GM13976 (cell line): ENCODE measurements around the gene SRXN1.

Experiments used
- DNase-seq: peaks from one replicate; pipeline ENCODE4 v3.0.0; 2012; ENCODE audit warnings: low spot score
- CTCF ChIP-seq: IDR thresholded peaks from 2 replicates; pipeline ENCODE4 v1.5.1; 2012; ENCODE audit warnings: borderline replicate concordance, mild to moderate bottlenecking; ENCODE audit not compliant: insufficient read depth; ENCODE audit errors: extremely low read depth, missing control alignments, control extremely low read depth
- in situ Hi-C: fragments of 300-500 bp; cut with MboI; formaldehyde crosslinking; loops from one replicate; pipeline ENCODE4 v1.12.0; 2022; ENCODE audit warnings: low sequenced_read_pairs, mixed read lengths, inconsistent platforms; ENCODE audit not compliant: unreplicated experiment

Gene SRXN1

DNA sequence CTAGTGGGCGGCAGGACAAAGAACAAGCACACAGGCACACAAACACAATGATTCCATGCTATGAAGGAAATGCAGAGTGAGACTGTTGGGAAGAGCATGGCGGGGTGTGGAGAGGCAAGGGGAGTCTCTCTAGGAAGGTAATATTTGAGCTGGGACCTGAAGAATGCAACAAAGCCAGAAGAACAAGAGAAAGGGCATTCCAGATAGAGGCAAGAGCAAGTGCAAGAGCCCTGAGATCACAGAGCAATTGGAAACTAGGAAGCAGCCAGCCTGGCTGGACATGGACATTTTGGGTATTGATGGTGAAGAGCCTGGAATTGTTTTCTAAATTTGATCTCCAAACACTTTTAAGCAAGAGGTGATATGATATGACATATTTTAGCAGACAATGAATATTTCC, 15.4 kb downstream of the SRXN1 start:
- DNase-seq: no peak
- TF ChIP-seq CTCF: no peak
- in situ Hi-C loops: no loop called here

DNA sequence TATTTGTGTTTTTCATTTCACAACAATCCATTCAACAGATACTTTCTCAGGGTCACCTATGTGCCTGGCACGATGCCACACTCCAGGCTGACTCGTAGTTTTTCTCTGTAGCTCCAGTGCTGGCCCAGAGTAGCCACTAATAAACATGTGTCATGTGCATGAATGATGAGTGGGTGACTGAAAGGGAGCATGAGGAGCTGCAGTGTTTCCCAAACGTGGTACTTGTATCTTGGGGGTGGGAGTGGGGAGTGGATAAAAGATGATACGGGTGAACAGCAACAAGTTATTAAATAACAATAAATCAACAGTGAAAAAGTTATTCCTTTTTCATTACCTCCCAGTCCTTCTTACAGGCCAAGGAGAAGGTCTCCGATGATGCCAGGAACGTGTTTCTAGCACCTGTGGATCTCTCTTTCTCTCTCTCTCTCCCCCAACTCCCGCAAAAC, 17.1 kb downstream of the SRXN1 start:
- in situ Hi-C loops: no loop called here
- DNase-seq: no peak
- no peak for TF ChIP-seq CTCF

DNA sequence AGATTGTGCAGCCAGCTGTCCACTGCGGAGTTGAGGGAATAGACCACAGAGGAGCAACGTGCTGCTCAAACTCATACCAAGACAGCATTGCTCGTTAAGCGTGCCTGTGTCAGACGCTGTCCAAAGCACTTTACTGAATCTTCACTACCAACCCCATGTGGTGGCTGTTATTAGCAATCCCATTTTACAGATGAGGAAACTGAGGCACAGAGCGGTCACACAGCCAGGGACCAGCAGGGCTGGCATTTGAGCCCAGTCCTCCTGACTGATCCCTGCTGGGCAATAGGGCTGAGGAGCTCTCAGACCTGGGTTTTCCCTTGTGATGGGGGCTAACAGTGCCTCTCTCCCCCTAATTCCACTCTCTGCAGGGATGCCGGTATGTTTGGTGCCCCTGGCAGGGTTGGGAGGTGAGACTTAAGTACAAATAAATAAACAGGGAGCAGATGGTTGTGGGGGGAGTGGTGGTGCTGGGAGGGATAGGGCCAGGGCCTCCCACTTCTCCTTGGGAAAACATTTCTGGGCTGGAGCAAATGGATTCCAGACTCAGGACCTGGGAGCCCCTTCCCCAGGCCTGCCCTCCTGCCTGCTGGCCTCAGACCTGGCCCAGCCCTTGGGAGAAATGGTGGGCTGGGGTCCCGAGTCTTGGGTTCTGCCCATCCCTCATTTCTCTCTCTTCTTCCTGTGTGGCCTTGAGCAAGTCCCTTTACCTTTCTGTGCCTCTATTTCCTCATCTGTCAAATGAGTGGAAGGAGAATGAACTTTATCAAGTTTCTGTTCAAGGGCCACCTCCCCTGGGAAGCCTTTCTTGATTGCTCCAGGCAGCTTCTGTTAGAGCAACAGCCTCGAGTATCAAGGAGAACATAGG, 17.7 kb downstream of the SRXN1 start:
- TF ChIP-seq CTCF: no peak
- in situ Hi-C loops: no loop called here
- DNase-seq: no peak

GRCh38 chr20:634148-634925, 18.7 kb downstream of the SRXN1 start:
- DNase-seq: no peak
- TF ChIP-seq CTCF: no peak
- in situ Hi-C loops: no loop called here

DNA sequence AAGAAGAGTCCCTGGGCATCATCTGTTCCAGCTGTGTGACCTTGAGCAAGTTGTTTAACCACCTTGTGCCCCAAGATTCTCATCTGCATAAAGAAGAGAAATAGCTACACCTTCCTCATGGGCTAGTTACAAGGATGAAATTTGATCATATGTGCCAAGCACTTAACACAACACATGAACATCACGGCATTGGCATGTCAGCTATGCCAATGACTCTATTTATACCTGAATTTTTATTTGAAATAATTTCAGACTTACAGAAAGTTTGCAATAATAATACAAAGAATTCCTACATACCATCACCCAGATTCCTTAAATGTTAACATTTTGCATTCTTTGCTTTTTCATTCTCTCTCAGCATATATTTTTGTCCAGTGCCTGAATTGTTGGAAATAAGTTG, 21.9 kb downstream of the SRXN1 start:
- DNase-seq: no peak
- no peak for TF ChIP-seq CTCF
- in situ Hi-C loops: no loop called here

GRCh38 chr20:626579-626978, 26.4 kb downstream of the SRXN1 start:
- DNase-seq: no peak
- in situ Hi-C loops: no loop called here
- no peak for TF ChIP-seq CTCF
